ENCODE measurements around the gene DSC2. TPM values are rescaled to one million over a fixed set of nuclear protein-coding genes. Genes with fewer than 3 reads are reported as not detected.
"Not testable (repeated sequence)": the region's sequence is repeated elsewhere in the genome, so short reads cannot be mapped to it uniquely, and the experiment has no call there.

Gene DSC2
- total RNA-seq, 1 experiment from 2014 or later = not detected

- DNase-seq (ENCODE audit: low read depth) = no peak
Measured at GRCh38 chr18:31043709-31044108, 58.5 kb downstream of the DSC2 start.

GRCh38 chr18:31042406-31043181 lies 59.6 kb downstream of the DSC2 start, which contains the start of gene DSC3:
Gene DSC3, minus strand, starts transcription at chr18:31042742. Its CDS starts 82 bp downstream, at chr18:31042660.
- DNase-seq (ENCODE audit: low read depth) = no peak

DNA sequence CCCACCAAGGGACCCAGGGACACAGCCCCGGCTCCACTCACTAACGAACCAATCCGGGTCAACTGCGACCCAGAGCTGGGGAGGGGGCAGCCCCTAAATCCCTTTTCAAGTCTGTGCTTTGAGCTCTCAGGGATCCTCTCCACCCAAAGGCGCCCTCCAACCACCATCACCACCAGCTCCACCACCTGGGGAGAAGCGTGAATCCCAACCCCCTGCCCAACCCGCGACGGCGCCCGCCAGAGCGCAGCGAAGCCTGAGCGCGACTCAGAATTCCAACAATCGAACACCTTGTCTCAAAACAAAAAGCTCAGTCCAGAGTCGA lies 60.2 kb downstream of the DSC2 start:
- DNase-seq (ENCODE audit: low read depth) = no peak

DNA sequence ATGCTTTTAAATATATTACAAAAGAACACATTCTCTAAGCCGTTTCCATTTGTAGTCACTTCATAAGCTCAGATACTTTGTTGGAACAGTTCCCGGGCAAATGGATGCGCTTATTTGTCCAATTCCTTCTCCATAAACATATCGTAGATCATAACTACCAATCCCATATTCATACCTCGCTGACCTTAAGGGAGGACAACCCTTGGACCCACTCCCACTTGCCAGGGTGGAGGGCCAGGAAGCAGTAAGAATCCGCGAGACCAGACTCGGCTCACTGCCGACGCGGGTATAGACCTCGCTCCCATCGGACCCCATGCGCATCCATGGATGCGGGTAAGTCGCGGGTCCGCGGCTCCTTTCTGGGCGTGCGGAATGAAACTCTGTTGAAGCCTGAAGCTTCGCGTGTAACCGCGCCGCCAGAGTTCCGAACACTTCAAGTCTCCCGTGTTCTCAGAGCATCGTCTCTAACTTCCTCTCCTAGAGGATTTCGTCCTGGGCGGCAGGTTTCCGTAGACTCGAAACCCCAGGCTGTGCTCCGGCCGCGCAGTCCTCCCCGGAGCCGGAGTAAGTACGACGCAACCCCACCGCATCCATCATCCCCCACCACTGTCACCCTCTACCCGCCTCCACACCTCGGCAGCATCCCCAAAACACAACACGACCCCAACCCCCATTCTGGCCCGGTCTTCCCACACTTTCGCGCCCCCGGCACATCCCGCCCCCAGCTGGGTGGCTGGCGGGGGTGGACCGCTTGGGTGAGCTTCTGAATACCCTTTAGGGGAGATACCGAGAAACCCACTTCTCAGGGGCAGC lies 60.7 kb downstream of the DSC2 start:
- no peak for DNase-seq (ENCODE audit: low read depth)

- DNase-seq (ENCODE audit: low read depth) = no peak
Measured at GRCh38 chr18:31040686-31041270, 61.4 kb downstream of the DSC2 start.

GRCh38 chr18:31039426-31039825 lies 62.8 kb downstream of the DSC2 start:
- DNase-seq (ENCODE audit: low read depth) = no peak

GRCh38 chr18:31037686-31038085 lies 64.5 kb downstream of the DSC2 start:
- not testable (repeated sequence) for DNase-seq (ENCODE audit: low read depth)

DNA sequence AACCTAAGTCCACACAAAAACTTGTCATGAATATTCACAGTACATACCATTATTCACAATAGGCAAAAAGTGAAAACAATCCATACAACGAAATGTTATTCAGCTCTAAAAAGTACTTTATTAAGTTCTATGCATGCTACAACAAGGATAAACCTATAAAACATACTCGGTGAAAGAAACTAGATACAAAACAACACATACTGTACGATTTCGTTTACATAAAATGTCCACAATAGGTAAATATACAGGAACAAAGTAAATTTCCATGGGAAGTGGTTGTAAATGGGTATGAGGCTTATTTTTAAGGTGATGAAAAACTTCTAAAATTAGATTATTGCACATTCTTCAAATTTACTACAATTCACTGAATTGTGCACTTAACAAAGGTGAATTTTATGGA lies 67.7 kb downstream of the DSC2 start:
- no peak for DNase-seq (ENCODE audit: low read depth)

DNA sequence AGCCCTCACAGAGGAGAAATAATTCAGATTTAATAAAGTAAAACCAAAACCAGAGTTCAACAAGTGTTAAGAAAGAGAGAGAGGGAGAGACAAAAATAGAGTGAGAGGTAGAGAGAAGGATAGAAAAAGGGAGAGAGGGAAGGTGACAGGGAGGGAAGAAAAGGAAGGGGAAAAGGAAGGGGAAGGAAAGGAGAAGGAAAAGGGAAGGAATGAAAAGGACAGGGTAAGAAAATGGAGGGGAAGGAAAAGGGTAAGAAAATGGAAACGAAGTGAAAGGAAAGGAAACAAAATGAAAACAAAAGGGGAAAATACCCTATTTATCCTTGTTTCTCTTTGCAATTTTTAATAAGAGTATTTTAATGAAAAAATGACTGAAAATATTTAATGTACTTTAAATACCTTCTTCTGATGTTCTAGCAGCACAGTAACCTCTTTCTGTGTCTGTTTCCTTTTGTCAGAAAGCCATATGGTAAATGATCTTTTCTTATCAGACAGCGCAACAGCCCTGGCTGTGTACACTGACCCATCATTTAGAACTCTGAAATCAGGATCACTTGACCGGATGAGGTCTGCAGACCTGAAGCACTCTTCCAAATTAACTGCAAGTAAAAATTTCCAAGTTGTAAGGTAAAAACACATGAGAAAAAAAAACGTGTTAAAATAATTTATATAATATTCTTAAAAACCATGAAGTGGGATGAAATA lies 71.5 kb downstream of the DSC2 start:
- no peak for DNase-seq (ENCODE audit: low read depth)

- no peak for DNase-seq (ENCODE audit: low read depth)
Measured at GRCh38 chr18:31015715-31016434, 86.3 kb downstream of the DSC2 start.

DNA sequence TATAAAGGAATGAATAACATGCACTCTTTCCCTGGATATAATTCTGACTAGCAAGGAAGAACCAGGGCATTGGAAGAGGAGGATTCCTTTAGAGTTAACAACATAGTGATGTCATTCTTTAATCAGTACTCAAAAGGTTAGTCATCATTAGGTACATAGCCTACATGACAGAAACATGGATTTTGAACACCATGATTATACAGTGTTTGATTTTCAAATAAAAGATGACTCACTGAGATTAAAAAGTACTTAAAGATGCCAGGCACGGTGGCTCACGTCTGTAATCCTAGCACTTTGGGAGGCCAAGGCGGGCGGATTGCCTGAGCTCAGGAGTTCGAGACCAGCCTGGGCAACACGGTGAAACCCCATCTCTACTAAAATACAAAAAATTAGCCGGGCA lies 90.8 kb downstream of the DSC2 start:
- DNase-seq (ENCODE audit: low read depth) = not testable (repeated sequence)

- DNase-seq (ENCODE audit: low read depth) = no peak
Measured at GRCh38 chr18:31010601-31011000, 91.6 kb downstream of the DSC2 start.

Other genes with a start within 250 kb of the DSC2 start
- under 0.01 TPM in 1 of 2 replicates, not detected in the other for gene DSC3, start 59.7 kb downstream of the DSC2 start, total RNA-seq (2014; rRNA removed; shearing (Covaris generic))
- gene DSC1, start 60.4 kb upstream of the DSC2 start, total RNA-seq (2014; rRNA removed; shearing (Covaris generic)) = not detected in 2 replicates
- gene DSG1, start 215.7 kb upstream of the DSC2 start, total RNA-seq (2014; rRNA removed; shearing (Covaris generic)) = not detected in 2 replicates